DMS114 treated with DMSO at 0.1 percent for 48 hours (cell line): Measurements from ENCODE around the gene TLK2.

ENCODE experiments used
- DNase-seq: peaks from one replicate; lab custom pipeline; 2025; ENCODE audit not compliant: unreplicated experiment; lab: John Stamatoyannopoulos, UW

Gene TLK2

GRCh38 chr17:62627219-62627903 is 148.7 kb downstream of the TLK2 start, which contains the start of gene MRC2:
Gene MRC2, plus strand, starts transcription at chr17:62627670. Its CDS starts 133 bp downstream, at chr17:62627803.
- peak; percentile 72 for DNase-seq

DNA sequence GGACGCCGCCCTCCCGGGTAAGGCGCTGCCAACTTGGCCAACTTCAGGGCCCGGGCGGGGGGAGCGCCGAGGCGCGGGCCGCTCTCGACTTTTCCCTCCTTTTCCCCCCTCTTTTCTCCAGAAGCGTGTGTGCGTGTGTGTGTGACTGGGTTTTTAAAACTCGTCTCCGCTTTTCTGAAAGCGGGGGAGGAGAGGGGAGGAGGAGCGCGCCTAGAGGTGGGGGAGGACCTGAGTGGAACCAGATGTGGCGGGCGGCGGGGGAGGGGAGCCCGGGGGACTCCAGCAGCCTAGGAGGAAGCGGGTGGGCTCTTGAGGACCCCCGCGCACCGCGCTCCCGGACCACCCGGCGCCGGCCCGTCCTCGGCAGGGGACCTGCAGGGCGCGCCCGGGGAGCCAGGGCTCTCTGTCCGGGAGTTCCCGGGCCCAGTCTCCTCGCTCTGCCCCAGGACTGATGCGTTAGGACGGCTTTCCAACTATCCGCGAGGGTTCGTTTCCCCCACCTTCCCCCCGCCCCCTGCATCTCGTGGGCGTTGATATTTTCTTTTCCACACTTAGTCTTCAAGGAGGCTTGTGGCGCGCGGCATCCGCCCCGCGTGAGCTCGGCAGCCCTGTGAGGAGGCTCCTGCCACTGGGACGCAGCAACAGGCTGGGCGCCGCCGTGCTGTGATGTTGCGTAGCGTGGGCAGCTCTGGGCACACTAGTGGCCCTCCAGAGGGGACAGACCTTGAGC is 149.4 kb downstream of the TLK2 start:
- no peak for DNase-seq

DNA sequence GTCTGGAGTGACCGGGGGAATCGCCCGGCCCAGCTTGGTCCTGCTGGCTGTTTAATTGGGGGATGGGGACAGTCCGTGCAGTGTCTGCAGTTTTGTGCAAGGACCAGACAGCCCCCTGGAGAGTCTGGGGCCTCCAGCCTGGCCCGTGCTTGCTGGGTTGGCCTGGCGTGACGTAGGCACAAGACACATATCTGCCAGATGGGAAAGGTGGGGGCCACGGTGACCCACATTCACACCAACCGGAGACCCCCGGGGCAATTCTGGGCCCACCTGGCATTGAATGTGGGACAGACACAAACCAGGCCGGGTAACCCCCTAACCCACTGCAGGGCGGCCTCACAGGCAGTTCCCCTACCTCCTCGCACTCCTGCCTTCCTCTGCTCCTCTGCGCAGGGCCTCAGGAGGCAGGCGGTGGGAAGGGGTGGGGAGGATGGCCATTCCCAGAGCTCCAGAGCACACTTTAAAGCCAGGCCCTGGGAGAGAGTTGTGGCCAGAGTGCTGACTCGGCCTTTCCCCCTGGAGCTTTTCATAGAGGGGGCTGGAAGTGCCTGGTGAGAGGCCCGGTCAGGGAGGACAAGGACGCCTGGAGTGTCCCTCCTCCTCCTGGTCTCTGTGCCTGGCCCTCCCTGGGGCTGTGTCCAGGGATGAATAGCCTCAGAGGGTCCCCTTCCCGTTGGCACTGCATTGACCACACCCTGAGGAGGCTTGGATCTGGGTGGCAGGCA is 150.4 kb downstream of the TLK2 start:
- no peak for DNase-seq

GRCh38 chr17:62629556-62630364 is 151.1 kb downstream of the TLK2 start:
- no peak for DNase-seq

GRCh38 chr17:62630365-62631085 is 151.9 kb downstream of the TLK2 start:
- DNase-seq, result no peak

DNA sequence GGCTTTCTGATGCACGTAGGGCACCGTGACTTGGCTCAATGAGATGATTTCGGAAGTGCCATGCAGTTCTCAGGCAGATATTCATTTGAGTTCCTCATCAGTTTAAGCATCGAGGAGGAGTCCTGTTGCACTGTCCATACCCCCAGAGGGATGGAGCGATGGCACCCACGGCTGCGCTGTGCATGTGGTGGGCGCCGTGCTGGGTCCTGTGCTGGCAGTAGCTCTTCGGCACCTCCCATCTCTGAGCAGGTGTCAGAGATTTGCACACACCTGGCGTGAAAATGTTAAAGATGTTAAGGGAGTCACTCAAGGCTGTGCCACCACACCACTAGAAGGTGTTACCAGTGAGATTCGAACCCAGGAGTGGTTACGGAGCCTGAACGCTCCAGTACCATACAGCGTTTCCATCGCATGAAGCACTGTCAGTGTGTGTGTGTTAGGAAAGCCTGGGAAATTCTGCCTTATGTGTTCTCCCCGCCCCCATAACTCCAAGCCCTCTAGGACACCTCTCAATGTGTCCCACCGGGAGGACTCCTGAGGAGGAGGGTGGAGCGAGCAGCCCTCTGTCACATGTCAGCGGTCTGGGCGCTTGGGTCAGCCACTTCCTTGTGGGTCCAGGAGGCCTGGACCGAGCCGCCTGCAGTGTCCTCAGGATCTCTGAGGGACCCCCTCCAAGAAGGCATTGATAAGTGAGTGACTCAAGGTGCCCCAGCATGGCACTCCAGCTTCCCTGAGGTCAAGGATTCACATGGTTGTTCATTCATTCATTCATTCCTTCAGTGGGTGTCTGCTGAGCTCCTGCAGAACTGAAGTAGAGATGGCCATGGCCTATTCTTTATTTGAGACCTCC is 152.7 kb downstream of the TLK2 start:
- no peak for DNase-seq

DNA sequence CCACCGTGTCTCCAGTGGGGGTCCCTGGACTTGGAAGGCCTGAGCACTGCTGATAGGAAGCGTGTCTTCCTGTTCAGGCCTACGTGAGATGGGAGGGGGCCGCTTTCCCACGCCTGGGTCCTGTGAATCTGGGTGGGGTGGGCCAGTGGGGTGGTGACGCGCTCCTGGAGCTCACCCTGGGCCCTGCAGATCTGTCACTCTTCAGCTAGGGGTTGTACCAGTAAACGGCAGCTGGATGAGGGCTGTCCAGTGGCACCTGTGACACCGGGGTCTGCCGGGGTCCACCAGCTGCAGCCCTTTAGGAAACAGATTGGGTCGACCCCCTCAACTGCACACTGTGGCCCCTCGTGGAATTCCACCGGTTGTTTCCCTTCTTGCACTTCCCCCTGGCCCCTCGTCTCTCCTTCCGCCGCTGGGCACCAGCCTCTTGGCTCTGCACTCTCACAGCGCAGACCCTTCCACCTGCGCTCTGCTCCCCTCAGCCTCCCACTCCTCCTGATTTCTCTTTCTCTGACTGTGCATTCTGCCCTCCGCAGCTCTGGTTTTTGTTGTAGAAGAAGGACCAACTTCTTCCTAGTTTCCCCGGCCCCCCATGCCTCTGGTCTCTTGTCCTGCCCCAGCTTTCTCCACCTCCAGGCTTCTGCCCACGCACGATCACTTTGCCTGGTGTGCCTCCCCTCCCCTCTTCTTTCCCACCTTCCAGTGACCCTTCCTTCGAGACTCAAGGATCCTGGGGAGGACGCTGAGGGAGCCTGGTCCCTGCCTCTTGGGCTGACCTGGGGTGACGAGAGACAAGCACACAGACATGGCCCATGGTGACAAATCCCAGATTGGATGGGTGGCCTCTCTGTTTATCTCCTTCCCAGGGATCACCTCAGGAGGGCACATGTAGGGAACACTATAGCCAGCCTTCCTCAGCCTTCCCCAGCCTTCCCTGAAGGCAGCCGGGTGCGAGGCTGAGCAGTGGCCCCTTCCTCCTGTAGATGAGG is 153.6 kb downstream of the TLK2 start:
- DNase-seq, result no peak

DNA sequence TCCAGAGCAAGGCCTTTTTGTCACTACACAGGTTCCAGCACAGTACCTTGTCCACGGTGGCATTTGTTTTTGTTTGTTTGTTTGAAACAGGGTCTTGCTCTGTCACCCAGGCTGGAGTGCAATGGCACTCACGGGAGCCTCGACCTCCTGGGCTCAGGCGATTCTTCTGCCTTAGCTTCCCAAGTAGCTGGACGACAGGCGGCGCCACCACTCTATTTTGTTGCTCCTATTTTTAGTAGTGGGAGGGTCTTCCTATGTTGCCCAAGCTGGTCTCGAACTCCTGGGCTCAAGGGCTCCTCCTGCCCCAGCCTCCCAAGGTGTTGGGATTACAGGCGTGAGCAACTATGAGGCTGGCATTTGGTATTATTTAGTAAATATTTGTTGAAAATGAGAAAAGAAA is 159.2 kb downstream of the TLK2 start:
- DNase-seq, result no peak

DNA sequence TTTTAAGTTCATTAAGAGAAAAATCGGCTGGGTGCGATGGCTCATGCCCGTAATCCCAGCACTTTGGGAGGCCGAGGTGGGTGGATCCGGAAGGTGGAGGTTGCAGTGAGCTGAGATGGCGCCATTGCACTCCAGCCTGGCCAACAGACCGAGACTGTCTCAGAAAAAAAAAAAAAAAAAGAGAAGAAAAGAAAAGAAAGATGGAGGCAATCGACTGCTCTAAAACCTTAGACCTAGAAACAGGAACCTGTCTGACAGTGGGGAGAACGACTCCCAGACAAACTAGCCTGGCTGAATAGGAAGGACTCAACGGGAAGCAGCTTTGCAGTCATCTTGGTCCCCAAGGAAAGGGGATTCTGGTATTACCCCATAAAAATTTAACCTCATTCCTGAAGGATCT is 162.5 kb downstream of the TLK2 start:
- no peak for DNase-seq

DNA sequence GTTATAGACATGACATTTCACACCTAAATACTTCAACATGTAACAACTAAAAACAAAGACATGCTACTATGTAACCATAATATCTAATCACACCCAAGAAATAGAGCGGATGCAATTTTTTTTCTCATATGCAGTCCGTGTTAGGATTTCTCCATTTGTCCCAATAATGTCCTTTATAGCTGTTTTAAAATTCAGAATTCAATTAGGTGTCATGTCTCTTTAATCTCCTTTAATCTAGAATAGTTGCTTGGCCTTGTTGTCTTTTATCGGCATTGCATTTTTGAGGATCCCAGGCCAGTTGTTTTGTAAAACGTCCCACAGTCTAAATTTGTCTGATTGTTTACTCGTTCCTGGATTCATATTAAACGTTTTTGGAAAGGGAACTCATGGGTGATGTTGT is 163.3 kb downstream of the TLK2 start:
- no peak for DNase-seq

DNA sequence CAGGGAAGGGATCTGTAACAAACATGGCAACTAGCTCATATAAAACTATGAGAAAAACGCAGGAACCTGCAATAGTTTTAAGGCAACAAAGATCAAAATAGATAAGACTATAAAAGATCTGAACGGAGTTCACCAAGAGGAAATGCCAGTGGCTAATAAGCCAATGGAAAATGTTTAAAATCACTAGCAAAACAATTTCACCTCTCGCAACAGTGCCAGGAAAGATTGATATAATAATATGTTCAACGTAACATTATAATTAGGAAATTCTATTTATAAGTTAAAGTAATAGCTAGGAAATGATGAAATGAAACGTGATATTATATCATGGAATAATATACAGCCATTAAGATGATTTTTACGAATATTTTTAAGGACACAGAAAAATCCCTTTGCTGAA is 164.9 kb downstream of the TLK2 start:
- no peak for DNase-seq

GRCh38 chr17:62644487-62645173 is 166.0 kb downstream of the TLK2 start:
- DNase-seq, result no peak

DNA sequence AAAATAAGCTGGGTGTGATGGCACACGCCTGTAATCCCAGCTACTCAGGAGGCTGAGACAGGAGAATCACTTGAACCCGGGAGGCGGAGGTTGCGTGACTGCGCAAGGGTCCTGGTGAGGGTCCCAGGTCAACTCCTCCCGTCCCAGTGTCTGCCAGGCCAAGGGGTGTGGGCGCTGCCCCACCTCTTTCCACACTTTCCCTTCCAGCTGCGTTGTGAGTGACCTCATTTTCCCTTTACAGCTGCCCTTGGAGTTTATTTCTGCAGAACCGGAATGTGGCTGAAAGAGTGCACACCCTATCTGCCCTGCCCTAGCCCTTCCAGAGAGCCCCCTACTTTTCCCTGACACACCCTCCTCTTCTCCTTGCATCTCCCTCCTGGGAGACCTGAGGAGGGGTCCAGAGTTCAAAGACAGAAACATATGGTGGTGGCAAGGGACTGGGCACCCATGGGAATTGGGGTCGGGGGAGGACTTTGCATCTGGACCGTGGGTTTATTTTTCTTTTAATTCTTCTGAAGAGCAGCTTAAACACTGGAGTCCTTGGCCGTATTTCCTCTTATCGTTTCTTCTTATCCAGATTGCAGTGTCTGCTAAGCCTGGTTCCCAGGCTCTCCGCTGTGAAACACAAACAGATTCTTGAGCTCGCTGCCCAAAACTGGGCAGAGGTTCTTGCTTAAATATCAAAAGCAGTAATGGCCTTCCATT is 169.8 kb downstream of the TLK2 start:
- DNase-seq, result no peak

- DNase-seq, result no peak
Measured at GRCh38 chr17:62648956-62649294, 170.3 kb downstream of the TLK2 start.

DNA sequence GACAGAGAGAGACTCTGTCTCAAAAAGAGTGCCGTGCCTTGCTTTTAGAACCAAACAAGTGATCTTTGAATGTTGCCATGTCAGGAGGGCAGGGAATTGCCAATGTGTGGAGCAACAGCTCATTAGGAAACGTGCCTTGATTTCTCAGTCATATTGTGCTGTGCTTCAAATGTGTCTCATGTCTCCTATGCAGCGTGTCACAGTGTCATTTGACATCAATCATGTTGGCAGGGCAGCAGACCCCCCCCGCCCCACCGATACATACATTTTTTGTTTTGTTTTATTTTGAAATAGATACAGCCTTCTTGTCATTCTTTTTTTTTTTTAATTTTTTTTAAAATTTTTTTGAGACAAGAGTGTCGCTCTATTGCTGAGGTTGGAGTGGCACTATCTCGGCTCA is 170.9 kb downstream of the TLK2 start:
- no peak for DNase-seq

DNA sequence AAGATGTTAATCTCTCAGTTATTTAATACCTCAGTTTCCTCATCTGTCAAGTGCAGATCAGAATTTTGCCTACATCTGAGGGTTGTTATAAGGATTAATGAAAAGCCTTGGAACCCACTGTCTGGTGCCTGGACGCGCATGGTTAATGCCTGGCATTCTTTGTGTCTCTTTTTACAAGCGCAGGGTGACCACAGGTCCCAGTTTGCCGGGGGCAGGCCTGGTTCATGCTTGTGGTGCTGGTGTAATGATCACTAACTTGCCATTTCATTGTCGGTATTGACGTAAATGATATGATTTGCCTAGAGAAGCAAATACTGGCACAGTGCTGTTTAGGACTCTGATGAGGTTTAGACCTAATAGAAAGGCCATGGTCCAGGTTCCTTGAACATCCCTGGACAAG is 172.0 kb downstream of the TLK2 start:
- no peak for DNase-seq

GRCh38 chr17:62652251-62653001 is 173.8 kb downstream of the TLK2 start:
- DNase-seq, result no peak
